HFFc6 (cell line): Measurements from ENCODE around the gene OPN1SW. TPM values are rescaled to one million over a fixed set of nuclear protein-coding genes. Genes with fewer than 3 reads are reported as not detected.

Source experiments
- DNase-seq: peaks from one replicate; pipeline ENCODE4 v3.0.0-alpha.2; 2018
- H3K27ac Mint-ChIP-seq: 2 replicates; pipeline ENCODE4 v1.8.0; 2020; ENCODE audit warnings: mild to moderate bottlenecking, mixed read lengths
- H3K27me3 Mint-ChIP-seq: 2 replicates; pipeline ENCODE4 v1.8.0; 2021; ENCODE audit warnings: mild to moderate bottlenecking, moderate library complexity, mixed read lengths; ENCODE audit not compliant: insufficient read depth
- H3K36me3 Mint-ChIP-seq: 2 replicates; pipeline ENCODE4 v1.8.0; 2021; ENCODE audit warnings: low read depth, mixed read lengths
- H3K4me1 Mint-ChIP-seq: 2 replicates; pipeline ENCODE4 v1.8.0; 2020; ENCODE audit warnings: low read depth, mixed read lengths
- H3K4me3 Mint-ChIP-seq: 2 replicates; pipeline ENCODE4 v1.8.0; 2020; ENCODE audit warnings: mild to moderate bottlenecking, moderate library complexity, mixed read lengths
- H3K9me3 Mint-ChIP-seq: 2 replicates; pipeline ENCODE4 v1.8.0; 2020; ENCODE audit warnings: mild to moderate bottlenecking, mixed read lengths
- CTCF ChIP-seq: fragments of 200-600 bp; sonication (generic); IDR thresholded peaks from 2 replicates; pipeline ENCODE4 v1.5.0; 2021; ENCODE audit warnings: antibody characterized with exemption, mild to moderate bottlenecking
- total RNA-seq, 6 experiments: library from RNA; stranded (reverse); fragmentation: NEBNext Ultra II Directional; extraction: Animal tissue kit (Norgen Biotek cat#: 25700); gene quantifications; 2 replicates in 1 of 6; 3 replicates in 5 of 6; pipeline ENCODE4 v1.2.3, GENCODE V29; 2021

OPN1SW gene
- total RNA-seq, 6 experiments from 2014 or later, result not detected

- Mint-ChIP-seq H3K4me1 (peaks cover 8% of the 10 kb centered on the region; the same call in 1 of the 2 replicates), H3K9me3 (peaks cover 11% of the 10 kb centered on the region), H3K36me3 (peaks cover 80% of the 10 kb centered on the region), H3K27ac (no peak overlapping the region), H3K27me3 (peaks cover 16% of the 10 kb centered on the region), H3K4me3 (no peak overlapping the region)
- no peak for TF ChIP-seq CTCF
- DNase-seq, result no peak
These were observed 5.4 kb downstream of the OPN1SW start for GRCh38 chr7:128770233-128770632.

- no peak for TF ChIP-seq CTCF
- H3K4me3 Mint-ChIP-seq, result no peak overlapping the region
- peaks cover 8% of the 10 kb centered on the region; the same call in 1 of the 2 replicates for H3K4me1 Mint-ChIP-seq
- no peak overlapping the region for H3K27ac Mint-ChIP-seq
- peaks cover 60% of the 10 kb centered on the region for H3K36me3 Mint-ChIP-seq
- 0 out of 2 replicates have a peak, but pooled peaks cover 3% of the 10 kb centered on the region for H3K27me3 Mint-ChIP-seq
- no peaks in the 10 kb centered on the region for H3K9me3 Mint-ChIP-seq
- DNase-seq, result no peak
These were observed 8.0 kb downstream of the OPN1SW start for GRCh38 chr7:128767475-128768110.

- no peak for TF ChIP-seq CTCF
- Mint-ChIP-seq H3K36me3 (peaks cover 31% of the 10 kb centered on the region), H3K4me3 (no peak overlapping the region), H3K4me1 (peaks cover 3% of the 10 kb centered on the region; the same call in 1 of the 2 replicates), H3K9me3 (no peaks in the 10 kb centered on the region), H3K27ac (no peak overlapping the region), H3K27me3 (0 out of 2 replicates have a peak, but pooled peaks cover 3% of the 10 kb centered on the region)
- no peak for DNase-seq
These were observed 12.1 kb downstream of the OPN1SW start for GRCh38 chr7:128763541-128763940.

GRCh38 chr7:128759242-128759641 lies 16.4 kb downstream of the OPN1SW start:
- no peaks in the 10 kb centered on the region; the same call in 1 of the 2 replicates for H3K27me3 Mint-ChIP-seq
- no peak for DNase-seq
- peaks cover 33% of the 10 kb centered on the region for H3K36me3 Mint-ChIP-seq
- H3K27ac Mint-ChIP-seq, result no peak overlapping the region
- no peak overlapping the region for H3K4me3 Mint-ChIP-seq
- peaks cover 45% of the 10 kb centered on the region for H3K4me1 Mint-ChIP-seq
- no peaks in the 10 kb centered on the region for H3K9me3 Mint-ChIP-seq
- TF ChIP-seq CTCF, result no peak

- TF ChIP-seq CTCF, result no peak
- H3K27ac Mint-ChIP-seq, result peak overlapping the region; percentile 45
- no peaks in the 10 kb centered on the region for H3K9me3 Mint-ChIP-seq
- H3K36me3 Mint-ChIP-seq, result peaks cover 39% of the 10 kb centered on the region
- peaks cover 52% of the 10 kb centered on the region for H3K4me1 Mint-ChIP-seq
- H3K4me3 Mint-ChIP-seq, result no peak overlapping the region
- no peak for DNase-seq
- no peaks in the 10 kb centered on the region; the same call in 1 of the 2 replicates for H3K27me3 Mint-ChIP-seq
These were observed 17.0 kb downstream of the OPN1SW start for GRCh38 chr7:128758553-128758952.
